HepG2 (cell line): ENCODE data around the gene ZFP36. TPM values are rescaled to one million over a fixed set of nuclear protein-coding genes. Genes with fewer than 3 reads are reported as not detected.
A peak's percentile ranks its signal among the peaks of the same experiment; 100 is the strongest.

Experiments used
- HNF4A ChIP-seq: sonication (generic); formaldehyde crosslinking; IDR thresholded peaks from 2 replicates; pipeline ENCODE4 v1.4.0; 2020; ENCODE audit warnings: missing genetic modification reagents
- PHF5A ChIP-seq: IDR thresholded peaks from one replicate; pipeline ENCODE4 v1.6.1; 2018; ENCODE audit warnings: low read depth, missing genetic modification reagents; ENCODE audit not compliant: unreplicated experiment
- SAP130 ChIP-seq: IDR thresholded peaks from 2 replicates; pipeline ENCODE4 v1.6.1; 2016; ENCODE audit warnings: low read depth
- SSRP1 ChIP-seq: IDR thresholded peaks from 2 replicates; pipeline ENCODE4 v1.6.1; 2016; ENCODE audit warnings: control low read depth
- TBL1XR1 ChIP-seq: fragments of 150-350 bp; IDR thresholded peaks from 2 replicates; pipeline ENCODE4 v1.6.1; 2014; ENCODE audit warnings: borderline replicate concordance, low read length; ENCODE audit not compliant: partially characterized antibody
- TBP ChIP-seq: sonication (generic); formaldehyde crosslinking; IDR thresholded peaks from 2 replicates; pipeline ENCODE4 v1.5.0; 2020; ENCODE audit warnings: missing genetic modification reagents
- ZNF557 ChIP-seq: sonication (generic); formaldehyde crosslinking; IDR thresholded peaks from 2 replicates; pipeline ENCODE4 v1.4.0; 2020; ENCODE audit warnings: missing genetic modification reagents
- ZNF761 ChIP-seq: sonication (generic); formaldehyde crosslinking; conservative IDR thresholded peaks from 2 replicates; pipeline ENCODE4 v1.4.0; 2020; ENCODE audit warnings: mild to moderate bottlenecking, missing genetic modification reagents
- ZNF883 ChIP-seq: sonication (generic); formaldehyde crosslinking; IDR thresholded peaks from 2 replicates; pipeline ENCODE4 v1.5.1; 2020; ENCODE audit warnings: mild to moderate bottlenecking, missing genetic modification reagents; ENCODE audit errors: not compliant biosample characterization
- polyA plus RNA-seq, 8 experiments: library from polyadenylated mRNA; depleted of rRNA in 3 of 8; stranded (reverse) in 7 of 8; unstranded in 1 of 8; fragments of >200 nt; fragmentation: Illumina TruSeq in 4 of 8; extraction: Trizol in 4 of 8; gene quantifications; 2 replicates each; pipeline versions ENCODE4 v1.2.1 to v1.2.3, GENCODE V29; 2011 to 2016; ENCODE audit warnings: low read depth in 4 of 8, missing spikeins in 1 of 8, mixed read lengths in 1 of 8; ENCODE audit not compliant: insufficient read depth in 1 of 8
- total RNA-seq, 5 experiments: library from RNA; depleted of rRNA; stranded (reverse); fragments of >200 nt; fragmentation: Illumina TruSeq; extraction: Trizol; gene quantifications; 2 replicates each; pipeline ENCODE4 v1.2.3, GENCODE V29; 2016; ENCODE audit warnings: low read depth in 1 of 5
- TF ChIP-seq, protein P1 (sequence below): sonication (generic); formaldehyde crosslinking; IDR thresholded peaks from 2 replicates; pipeline ENCODE4 v1.9.0; 2021; ENCODE audit warnings: mild to moderate bottlenecking, missing genetic modification reagents
- TF ChIP-seq, protein P2 (sequence below): sonication (generic); formaldehyde crosslinking; IDR thresholded peaks from 2 replicates; pipeline ENCODE4 v1.5.0; 2020; ENCODE audit warnings: mild to moderate bottlenecking, missing genetic modification reagents, moderate library complexity
- TF ChIP-seq, protein P3 (sequence below): sonication (generic); formaldehyde crosslinking; conservative IDR thresholded peaks from 2 replicates; pipeline ENCODE4 v1.4.0; 2020; ENCODE audit warnings: missing genetic modification reagents
- TF ChIP-seq, protein P4 (sequence below): sonication (generic); formaldehyde crosslinking; conservative IDR thresholded peaks from 2 replicates; pipeline ENCODE4 v1.8.0; 2022; ENCODE audit warnings: mild to moderate bottlenecking, moderate library complexity, missing genetic modification reagents

The ZFP36 gene
- total and polyA plus RNA-seq, 2 of the 13 experiments (the other 11 are each of a cell fraction or from before 2014, with no cell fraction given), result 1.4 to 1.7 TPM

DNA sequence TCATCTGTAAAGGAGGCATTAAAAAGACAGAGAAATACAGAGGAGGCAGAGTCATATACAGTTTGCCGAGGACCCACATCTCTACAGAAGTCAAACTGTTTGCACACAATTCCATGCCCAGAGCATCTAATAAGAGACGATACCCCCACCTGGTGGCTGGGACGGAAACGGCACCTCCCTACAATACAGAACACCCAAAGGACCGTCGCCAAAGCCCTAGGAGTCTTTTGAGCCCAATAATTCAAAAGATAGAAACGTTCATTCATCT lies 5.1 kb downstream of the ZFP36 start (continued):
- TF ChIP-seq, protein P1, sequence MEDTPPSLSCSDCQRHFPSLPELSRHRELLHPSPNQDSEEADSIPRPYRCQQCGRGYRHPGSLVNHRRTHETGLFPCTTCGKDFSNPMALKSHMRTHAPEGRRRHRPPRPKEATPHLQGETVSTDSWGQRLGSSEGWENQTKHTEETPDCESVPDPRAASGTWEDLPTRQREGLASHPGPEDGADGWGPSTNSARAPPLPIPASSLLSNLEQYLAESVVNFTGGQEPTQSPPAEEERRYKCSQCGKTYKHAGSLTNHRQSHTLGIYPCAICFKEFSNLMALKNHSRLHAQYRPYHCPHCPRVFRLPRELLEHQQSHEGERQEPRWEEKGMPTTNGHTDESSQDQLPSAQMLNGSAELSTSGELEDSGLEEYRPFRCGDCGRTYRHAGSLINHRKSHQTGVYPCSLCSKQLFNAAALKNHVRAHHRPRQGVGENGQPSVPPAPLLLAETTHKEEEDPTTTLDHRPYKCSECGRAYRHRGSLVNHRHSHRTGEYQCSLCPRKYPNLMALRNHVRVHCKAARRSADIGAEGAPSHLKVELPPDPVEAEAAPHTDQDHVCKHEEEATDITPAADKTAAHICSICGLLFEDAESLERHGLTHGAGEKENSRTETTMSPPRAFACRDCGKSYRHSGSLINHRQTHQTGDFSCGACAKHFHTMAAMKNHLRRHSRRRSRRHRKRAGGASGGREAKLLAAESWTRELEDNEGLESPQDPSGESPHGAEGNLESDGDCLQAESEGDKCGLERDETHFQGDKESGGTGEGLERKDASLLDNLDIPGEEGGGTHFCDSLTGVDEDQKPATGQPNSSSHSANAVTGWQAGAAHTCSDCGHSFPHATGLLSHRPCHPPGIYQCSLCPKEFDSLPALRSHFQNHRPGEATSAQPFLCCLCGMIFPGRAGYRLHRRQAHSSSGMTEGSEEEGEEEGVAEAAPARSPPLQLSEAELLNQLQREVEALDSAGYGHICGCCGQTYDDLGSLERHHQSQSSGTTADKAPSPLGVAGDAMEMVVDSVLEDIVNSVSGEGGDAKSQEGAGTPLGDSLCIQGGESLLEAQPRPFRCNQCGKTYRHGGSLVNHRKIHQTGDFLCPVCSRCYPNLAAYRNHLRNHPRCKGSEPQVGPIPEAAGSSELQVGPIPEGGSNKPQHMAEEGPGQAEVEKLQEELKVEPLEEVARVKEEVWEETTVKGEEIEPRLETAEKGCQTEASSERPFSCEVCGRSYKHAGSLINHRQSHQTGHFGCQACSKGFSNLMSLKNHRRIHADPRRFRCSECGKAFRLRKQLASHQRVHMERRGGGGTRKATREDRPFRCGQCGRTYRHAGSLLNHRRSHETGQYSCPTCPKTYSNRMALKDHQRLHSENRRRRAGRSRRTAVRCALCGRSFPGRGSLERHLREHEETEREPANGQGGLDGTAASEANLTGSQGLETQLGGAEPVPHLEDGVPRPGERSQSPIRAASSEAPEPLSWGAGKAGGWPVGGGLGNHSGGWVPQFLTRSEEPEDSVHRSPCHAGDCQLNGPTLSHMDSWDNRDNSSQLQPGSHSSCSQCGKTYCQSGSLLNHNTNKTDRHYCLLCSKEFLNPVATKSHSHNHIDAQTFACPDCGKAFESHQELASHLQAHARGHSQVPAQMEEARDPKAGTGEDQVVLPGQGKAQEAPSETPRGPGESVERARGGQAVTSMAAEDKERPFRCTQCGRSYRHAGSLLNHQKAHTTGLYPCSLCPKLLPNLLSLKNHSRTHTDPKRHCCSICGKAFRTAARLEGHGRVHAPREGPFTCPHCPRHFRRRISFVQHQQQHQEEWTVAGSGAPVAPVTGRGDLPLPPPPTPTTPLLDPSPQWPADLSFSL (CRISPR knock-in tag), result peak; percentile 64; the same call in 1 of the 2 replicates
- peak; percentile 57; the same call in 1 of the 2 replicates for TF ChIP-seq ZNF557 (CRISPR knock-in tag)
- TF ChIP-seq, protein P2, sequence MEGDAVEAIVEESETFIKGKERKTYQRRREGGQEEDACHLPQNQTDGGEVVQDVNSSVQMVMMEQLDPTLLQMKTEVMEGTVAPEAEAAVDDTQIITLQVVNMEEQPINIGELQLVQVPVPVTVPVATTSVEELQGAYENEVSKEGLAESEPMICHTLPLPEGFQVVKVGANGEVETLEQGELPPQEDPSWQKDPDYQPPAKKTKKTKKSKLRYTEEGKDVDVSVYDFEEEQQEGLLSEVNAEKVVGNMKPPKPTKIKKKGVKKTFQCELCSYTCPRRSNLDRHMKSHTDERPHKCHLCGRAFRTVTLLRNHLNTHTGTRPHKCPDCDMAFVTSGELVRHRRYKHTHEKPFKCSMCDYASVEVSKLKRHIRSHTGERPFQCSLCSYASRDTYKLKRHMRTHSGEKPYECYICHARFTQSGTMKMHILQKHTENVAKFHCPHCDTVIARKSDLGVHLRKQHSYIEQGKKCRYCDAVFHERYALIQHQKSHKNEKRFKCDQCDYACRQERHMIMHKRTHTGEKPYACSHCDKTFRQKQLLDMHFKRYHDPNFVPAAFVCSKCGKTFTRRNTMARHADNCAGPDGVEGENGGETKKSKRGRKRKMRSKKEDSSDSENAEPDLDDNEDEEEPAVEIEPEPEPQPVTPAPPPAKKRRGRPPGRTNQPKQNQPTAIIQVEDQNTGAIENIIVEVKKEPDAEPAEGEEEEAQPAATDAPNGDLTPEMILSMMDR (CRISPR knock-in tag), result peak; percentile 92
- no peak for TF ChIP-seq TBP
- TF ChIP-seq, protein P3, sequence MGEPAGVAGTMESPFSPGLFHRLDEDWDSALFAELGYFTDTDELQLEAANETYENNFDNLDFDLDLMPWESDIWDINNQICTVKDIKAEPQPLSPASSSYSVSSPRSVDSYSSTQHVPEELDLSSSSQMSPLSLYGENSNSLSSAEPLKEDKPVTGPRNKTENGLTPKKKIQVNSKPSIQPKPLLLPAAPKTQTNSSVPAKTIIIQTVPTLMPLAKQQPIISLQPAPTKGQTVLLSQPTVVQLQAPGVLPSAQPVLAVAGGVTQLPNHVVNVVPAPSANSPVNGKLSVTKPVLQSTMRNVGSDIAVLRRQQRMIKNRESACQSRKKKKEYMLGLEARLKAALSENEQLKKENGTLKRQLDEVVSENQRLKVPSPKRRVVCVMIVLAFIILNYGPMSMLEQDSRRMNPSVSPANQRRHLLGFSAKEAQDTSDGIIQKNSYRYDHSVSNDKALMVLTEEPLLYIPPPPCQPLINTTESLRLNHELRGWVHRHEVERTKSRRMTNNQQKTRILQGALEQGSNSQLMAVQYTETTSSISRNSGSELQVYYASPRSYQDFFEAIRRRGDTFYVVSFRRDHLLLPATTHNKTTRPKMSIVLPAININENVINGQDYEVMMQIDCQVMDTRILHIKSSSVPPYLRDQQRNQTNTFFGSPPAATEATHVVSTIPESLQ (CRISPR knock-in tag), result no peak
- no peak for TF ChIP-seq ZNF883 (CRISPR knock-in tag)
- TF ChIP-seq HNF4A (CRISPR knock-in tag), result peak; percentile 47; the same call in 1 of the 2 replicates
- TF ChIP-seq PHF5A (CRISPR knock-in tag), result peak; percentile 60
- TF ChIP-seq TBL1XR1, result peak; percentile 2
- TF ChIP-seq, protein P4, sequence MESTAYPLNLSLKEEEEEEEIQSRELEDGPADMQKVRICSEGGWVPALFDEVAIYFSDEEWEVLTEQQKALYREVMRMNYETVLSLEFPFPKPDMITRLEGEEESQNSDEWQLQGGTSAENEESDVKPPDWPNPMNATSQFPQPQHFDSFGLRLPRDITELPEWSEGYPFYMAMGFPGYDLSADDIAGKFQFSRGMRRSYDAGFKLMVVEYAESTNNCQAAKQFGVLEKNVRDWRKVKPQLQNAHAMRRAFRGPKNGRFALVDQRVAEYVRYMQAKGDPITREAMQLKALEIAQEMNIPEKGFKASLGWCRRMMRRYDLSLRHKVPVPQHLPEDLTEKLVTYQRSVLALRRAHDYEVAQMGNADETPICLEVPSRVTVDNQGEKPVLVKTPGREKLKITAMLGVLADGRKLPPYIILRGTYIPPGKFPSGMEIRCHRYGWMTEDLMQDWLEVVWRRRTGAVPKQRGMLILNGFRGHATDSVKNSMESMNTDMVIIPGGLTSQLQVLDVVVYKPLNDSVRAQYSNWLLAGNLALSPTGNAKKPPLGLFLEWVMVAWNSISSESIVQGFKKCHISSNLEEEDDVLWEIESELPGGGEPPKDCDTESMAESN (CRISPR knock-in tag), result peak; percentile 10; the same call in 1 of the 2 replicates
- 0 out of 2 replicates have a peak, but pooled peaks have one; percentile 17 for TF ChIP-seq ZNF761 (CRISPR knock-in tag)
- TF ChIP-seq SAP130 (CRISPR knock-in tag), result peak; percentile 2; the same call in 1 of the 2 replicates
- no peak for TF ChIP-seq SSRP1 (CRISPR knock-in tag)
